ENCODE measurements around the gene FAM200A. TPM values are rescaled to one million over a fixed set of nuclear protein-coding genes. Genes with fewer than 3 reads are reported as not detected.

The FAM200A gene
- total and polyA plus RNA-seq, 2 experiments from 2014 or later = 7.7 to 7.9 TPM

- no peak for TF ChIP-seq ZNF462 (CRISPR knock-in tag; IDR thresholded peaks at IDR 0.05)
- no peak for TF ChIP-seq ZNF331 (CRISPR knock-in tag; IDR thresholded peaks at IDR 0.05; ENCODE audit: low read depth)
Observed at GRCh38 chr7:99540542-99540941, 11.4 kb downstream of the FAM200A start (continued).

- H3K4me1 ChIP-seq (ENCODE audit: insufficient read depth) = no peaks in the 10 kb centered on the region
- no peak for ATAC-seq
- H3K36me3 Mint-ChIP-seq (ENCODE audit: low read depth) = peaks cover 39% of the 10 kb centered on the region
- no peak overlapping the region for H3K4me3 Mint-ChIP-seq
- no peaks in the 10 kb centered on the region for H3K79me2 ChIP-seq (replicated peaks; ENCODE audit: insufficient read depth)
- DNase-seq (ENCODE audit: low spot score) = no peak
- peaks cover 14% of the 10 kb centered on the region for H3K27me3 Mint-ChIP-seq (ENCODE audit: insufficient read depth, low read depth, poor library complexity)
- no peaks in the 10 kb centered on the region for H3F3A ChIP-seq (replicated peaks; ENCODE audit: low read depth)
- H3K27ac Mint-ChIP-seq = no peak overlapping the region
- no peaks in the 10 kb centered on the region for H3K27me3 ChIP-seq (ENCODE audit: insufficient read depth)
- H3K27ac ChIP-seq (ENCODE audit: low read depth) = no peak overlapping the region
- H3K4me1 Mint-ChIP-seq = no peaks in the 10 kb centered on the region
- no peak overlapping the region for H2AFZ ChIP-seq
- H3K9me3 Mint-ChIP-seq = peaks cover 91% of the 10 kb centered on the region
- no peaks in the 10 kb centered on the region for H3K9me2 ChIP-seq (ENCODE audit: insufficient read depth)
- H3K4me2 ChIP-seq = no peak overlapping the region
- no peaks in the 10 kb centered on the region; the same call in 1 of the 2 replicates for H3K36me3 ChIP-seq (ENCODE audit: insufficient read depth)
- H3K4me3 ChIP-seq = no peak overlapping the region
- no peaks in the 10 kb centered on the region for H4K20me1 ChIP-seq (replicated peaks; ENCODE audit: insufficient read depth)
- TF ChIP-seq CREB1 (CRISPR knock-in tag; IDR thresholded peaks at IDR 0.05; ENCODE audit: low read depth) = no peak
- TF ChIP-seq NANOG (IDR thresholded peaks at IDR 0.05; ENCODE audit: borderline replicate concordance) = no peak
- no peak for TF ChIP-seq ZNF462 (CRISPR knock-in tag; IDR thresholded peaks at IDR 0.05)
- TF ChIP-seq JUNB (IDR thresholded peaks at IDR 0.05; ENCODE audit: unreplicated experiment) = no peak
- TF ChIP-seq EZH2phosphoT487 (IDR thresholded peaks at IDR 0.05; ENCODE audit: unreplicated experiment) = no peak
- no peak for TF ChIP-seq STAT1 (IDR thresholded peaks at IDR 0.05; ENCODE audit: unreplicated experiment)
- TF ChIP-seq ETS1 (IDR thresholded peaks at IDR 0.05) = no peak
Observed at GRCh38 chr7:99539213-99539811, 12.6 kb downstream of the FAM200A start.

Data from GM23338 (cell line).